ENCODE results near the gene NMT1. TPM values are rescaled to one million over a fixed set of nuclear protein-coding genes. Genes with fewer than 3 reads are reported as not detected.

The NMT1 gene
- total and polyA plus RNA-seq, 2 of the 13 experiments (the other 11 are each of a cell fraction or from before 2014, with no cell fraction given), result 75.7 to 142 TPM

- peak; percentile 61; the same call in 1 of the 2 replicates for TF ChIP-seq ZSCAN21 (CRISPR knock-in tag; IDR thresholded peaks at IDR 0.05; ENCODE audit: borderline replicate concordance)
- TF ChIP-seq ZNF605 (CRISPR knock-in tag; IDR thresholded peaks at IDR 0.05), result no peak
- peak; percentile 59 for TF ChIP-seq KDM5B (CRISPR knock-in tag; IDR thresholded peaks at IDR 0.05; ENCODE audit: borderline replicate concordance)
- TF ChIP-seq SIN3A (IDR thresholded peaks at IDR 0.05; ENCODE audit: borderline replicate concordance, low read depth, low read length), result peak; percentile 26; the same call in 1 of the 2 replicates
- no peak for TF ChIP-seq USF2 (IDR thresholded peaks at IDR 0.05; ENCODE audit: low read depth, low read length)
- TF ChIP-seq USF2 (CRISPR knock-in tag; IDR thresholded peaks at IDR 0.05; ENCODE audit: borderline replicate concordance), result no peak
- TF ChIP-seq SOX6 (IDR thresholded peaks at IDR 0.05), result no peak
- peak; percentile 56 for TF ChIP-seq SOX6 (CRISPR knock-in tag; IDR thresholded peaks at IDR 0.05)
- peak; percentile 20; the same call in 1 of the 2 replicates for TF ChIP-seq CTCF (CRISPR knock-in tag; IDR thresholded peaks at IDR 0.05)
- TF ChIP-seq GATA4 (IDR thresholded peaks at IDR 0.05; ENCODE audit: borderline replicate concordance, low read depth), result no peak
- TF ChIP-seq RARA (CRISPR knock-in tag; IDR thresholded peaks at IDR 0.05), result peak; percentile 69
- TF ChIP-seq ZNF512 (CRISPR knock-in tag; IDR thresholded peaks at IDR 0.05), result no peak
- TF ChIP-seq NCOR1 (IDR thresholded peaks at IDR 0.05; ENCODE audit: borderline replicate concordance, low read length), result no peak
- 0 out of 2 replicates have a peak, but pooled peaks have one; percentile 56 for TF ChIP-seq MXD1 (CRISPR knock-in tag; IDR thresholded peaks at IDR 0.05)
Measured at GRCh38 chr17:45127548-45128300, 66.6 kb downstream of the NMT1 start (continued).

Measured in HepG2 (cell line).